Choroid plexus epithelial cell (primary cell): ENCODE data around the gene VPS9D1.

Experiments
- DNase-seq: peaks from one replicate; pipeline ENCODE4 v3.0.0-alpha.2; 2010; ENCODE audit warnings: low read depth
- H3K4me3 ChIP-seq: 2 replicates; pipeline ENCODE4 v1.5.1; 2011; ENCODE audit warnings: low read depth, mild to moderate bottlenecking, control low read depth, low read length, moderate library complexity
- CTCF ChIP-seq: conservative IDR thresholded peaks from 2 replicates; pipeline ENCODE4 v1.5.1; 2011; ENCODE audit warnings: low read depth, mild to moderate bottlenecking, control low read depth, inconsistent platforms, low read length, moderate library complexity

The VPS9D1 gene

GRCh38 chr16:89709166-89709565 lies 11.5 kb downstream of the VPS9D1 start:
- TF ChIP-seq CTCF: no peak
- DNase-seq: no peak
- H3K4me3 ChIP-seq: no peak overlapping the region

- DNase-seq: no peak
- TF ChIP-seq CTCF: no peak
These were observed 12.2 kb downstream of the VPS9D1 start for GRCh38 chr16:89708481-89708931.

GRCh38 chr16:89707695-89708094 lies 13.0 kb downstream of the VPS9D1 start:
- DNase-seq: no peak
- no peak overlapping the region for H3K4me3 ChIP-seq
- no peak for TF ChIP-seq CTCF

More at GRCh38 chr16:89708481-89708931, 12.2 kb downstream of the VPS9D1 start:
- H3K4me3 ChIP-seq: no peak overlapping the region

GRCh38 chr16:89706518-89707260 lies 14.0 kb downstream of the VPS9D1 start:
- no peak for DNase-seq
- H3K4me3 ChIP-seq: no peak overlapping the region
- no peak for TF ChIP-seq CTCF

DNA sequence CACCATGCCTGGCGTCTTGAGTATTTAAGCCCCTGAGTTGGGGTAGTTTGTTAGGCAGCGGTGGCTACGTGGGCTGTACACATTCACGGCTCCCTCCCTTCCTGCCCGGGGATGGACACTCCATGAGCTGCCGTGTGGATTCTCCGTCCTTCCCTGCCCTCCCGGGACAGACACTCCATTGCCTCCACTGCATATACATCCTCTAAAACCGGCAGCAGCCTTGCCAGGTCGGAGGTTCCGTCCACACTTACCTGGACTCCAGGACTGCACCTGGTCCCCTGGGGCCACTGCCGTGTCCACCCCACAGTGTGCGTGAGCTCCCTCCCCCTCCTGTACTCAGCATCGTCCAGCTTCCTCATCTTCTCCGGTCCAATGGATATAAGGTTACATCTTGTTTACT lies 15.7 kb downstream of the VPS9D1 start:
- no peak overlapping the region for H3K4me3 ChIP-seq
- no peak for DNase-seq
- no peak for TF ChIP-seq CTCF

GRCh38 chr16:89704281-89704680 lies 16.4 kb downstream of the VPS9D1 start:
- peak; percentile 22 for TF ChIP-seq CTCF

More at GRCh38 chr16:89704281-89704680, 16.4 kb downstream of the VPS9D1 start:
- H3K4me3 ChIP-seq: no peak overlapping the region
- no peak for DNase-seq
